ENCODE measurements around the gene DUS1L. TPM values are rescaled to one million over a fixed set of nuclear protein-coding genes. Genes with fewer than 3 reads are reported as not detected.

The DUS1L gene
- total RNA-seq, 1 experiment from 2014 or later: 176 TPM

DNA sequence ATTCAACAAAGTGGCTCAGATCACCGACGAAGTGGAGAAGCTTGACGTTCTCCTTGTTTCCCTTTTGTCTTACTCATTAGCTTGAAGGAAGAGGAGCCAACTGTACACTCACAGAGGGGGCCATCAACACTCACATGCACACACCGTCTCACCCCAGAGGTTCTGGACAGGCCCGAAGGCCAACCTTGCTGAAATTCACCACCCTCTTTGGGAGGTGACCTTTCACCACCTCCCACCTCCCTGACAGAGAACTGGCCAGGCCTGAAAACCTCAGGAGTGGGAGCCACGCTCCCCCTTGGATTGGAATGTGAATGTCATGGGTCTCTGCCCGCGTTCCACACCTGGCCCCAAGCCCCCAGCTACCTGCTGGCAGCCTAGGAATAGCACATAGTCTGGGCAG, 30.1 kb downstream of the DUS1L start:
- H3K27me3 ChIP-seq (ENCODE audit: insufficient read depth, low read length): no peaks in the 10 kb centered on the region
- POLR2A ChIA-PET: interaction anchor here (1.6 kb wide), 1 partner anchor 12 kb away, joined by 4 read pairs; the partner anchor contains the start of genes CENPX and LRRC45
- RAD21 ChIA-PET (ENCODE audit: low non-redundant PET in 1 of 2, low total read pairs in 2 of 2, uncharacterized antibody in 2 of 2, unreplicated experiment in 2 of 2): no interaction called here
- H3K9ac ChIP-seq (ENCODE audit: low read length): peak overlapping the region; percentile 10; the same call in 1 of the 2 replicates
- ATAC-seq (no peak), DNase-seq (ENCODE audit: low read depth, low spot score) (no peak)
- H3K4me1 ChIP-seq (ENCODE audit: control insufficient read depth in 1 of 2, insufficient read depth in 2 of 2, low read length in 2 of 2): peaks cover 18 to 58% of the 10 kb centered on the region in 2 experiments
- no TSS peak for BruUV-seq (replicated peaks)
- H3K4me3 ChIP-seq (replicated peaks in 1 of 2; ENCODE audit: low read depth in 1 of 2, low read length in 2 of 2): no peak overlapping the region
- H3K79me2 ChIP-seq (ENCODE audit: insufficient read depth, low read length): peaks cover 28% of the 10 kb centered on the region; the same call in 1 of the 2 replicates
- no peak for TF ChIP-seq FOSL1 (IDR thresholded peaks at IDR 0.05; ENCODE audit: low read depth)
- no peak for TF ChIP-seq ELF1 (IDR thresholded peaks at IDR 0.05; ENCODE audit: borderline replicate concordance, low read depth)
- no peak for TF ChIP-seq RAD21 (IDR thresholded peaks at IDR 0.05; ENCODE audit: low read depth)
- no peak for TF ChIP-seq ZFX (IDR thresholded peaks at IDR 0.05)
- TF ChIP-seq, protein P1, sequence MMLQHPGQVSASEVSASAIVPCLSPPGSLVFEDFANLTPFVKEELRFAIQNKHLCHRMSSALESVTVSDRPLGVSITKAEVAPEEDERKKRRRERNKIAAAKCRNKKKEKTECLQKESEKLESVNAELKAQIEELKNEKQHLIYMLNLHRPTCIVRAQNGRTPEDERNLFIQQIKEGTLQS (IDR thresholded peaks at IDR 0.05): no peak
- TF ChIP-seq, protein P2, sequence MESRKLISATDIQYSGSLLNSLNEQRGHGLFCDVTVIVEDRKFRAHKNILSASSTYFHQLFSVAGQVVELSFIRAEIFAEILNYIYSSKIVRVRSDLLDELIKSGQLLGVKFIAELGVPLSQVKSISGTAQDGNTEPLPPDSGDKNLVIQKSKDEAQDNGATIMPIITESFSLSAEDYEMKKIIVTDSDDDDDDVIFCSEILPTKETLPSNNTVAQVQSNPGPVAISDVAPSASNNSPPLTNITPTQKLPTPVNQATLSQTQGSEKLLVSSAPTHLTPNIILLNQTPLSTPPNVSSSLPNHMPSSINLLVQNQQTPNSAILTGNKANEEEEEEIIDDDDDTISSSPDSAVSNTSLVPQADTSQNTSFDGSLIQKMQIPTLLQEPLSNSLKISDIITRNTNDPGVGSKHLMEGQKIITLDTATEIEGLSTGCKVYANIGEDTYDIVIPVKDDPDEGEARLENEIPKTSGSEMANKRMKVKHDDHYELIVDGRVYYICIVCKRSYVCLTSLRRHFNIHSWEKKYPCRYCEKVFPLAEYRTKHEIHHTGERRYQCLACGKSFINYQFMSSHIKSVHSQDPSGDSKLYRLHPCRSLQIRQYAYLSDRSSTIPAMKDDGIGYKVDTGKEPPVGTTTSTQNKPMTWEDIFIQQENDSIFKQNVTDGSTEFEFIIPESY (IDR thresholded peaks at IDR 0.05; ENCODE audit: extremely low read depth, insufficient replicate concordance, low read length): no peak
- no peak for TF ChIP-seq SIN3A (IDR thresholded peaks at IDR 0.05; ENCODE audit: low read depth)
- TF ChIP-seq, protein P3, sequence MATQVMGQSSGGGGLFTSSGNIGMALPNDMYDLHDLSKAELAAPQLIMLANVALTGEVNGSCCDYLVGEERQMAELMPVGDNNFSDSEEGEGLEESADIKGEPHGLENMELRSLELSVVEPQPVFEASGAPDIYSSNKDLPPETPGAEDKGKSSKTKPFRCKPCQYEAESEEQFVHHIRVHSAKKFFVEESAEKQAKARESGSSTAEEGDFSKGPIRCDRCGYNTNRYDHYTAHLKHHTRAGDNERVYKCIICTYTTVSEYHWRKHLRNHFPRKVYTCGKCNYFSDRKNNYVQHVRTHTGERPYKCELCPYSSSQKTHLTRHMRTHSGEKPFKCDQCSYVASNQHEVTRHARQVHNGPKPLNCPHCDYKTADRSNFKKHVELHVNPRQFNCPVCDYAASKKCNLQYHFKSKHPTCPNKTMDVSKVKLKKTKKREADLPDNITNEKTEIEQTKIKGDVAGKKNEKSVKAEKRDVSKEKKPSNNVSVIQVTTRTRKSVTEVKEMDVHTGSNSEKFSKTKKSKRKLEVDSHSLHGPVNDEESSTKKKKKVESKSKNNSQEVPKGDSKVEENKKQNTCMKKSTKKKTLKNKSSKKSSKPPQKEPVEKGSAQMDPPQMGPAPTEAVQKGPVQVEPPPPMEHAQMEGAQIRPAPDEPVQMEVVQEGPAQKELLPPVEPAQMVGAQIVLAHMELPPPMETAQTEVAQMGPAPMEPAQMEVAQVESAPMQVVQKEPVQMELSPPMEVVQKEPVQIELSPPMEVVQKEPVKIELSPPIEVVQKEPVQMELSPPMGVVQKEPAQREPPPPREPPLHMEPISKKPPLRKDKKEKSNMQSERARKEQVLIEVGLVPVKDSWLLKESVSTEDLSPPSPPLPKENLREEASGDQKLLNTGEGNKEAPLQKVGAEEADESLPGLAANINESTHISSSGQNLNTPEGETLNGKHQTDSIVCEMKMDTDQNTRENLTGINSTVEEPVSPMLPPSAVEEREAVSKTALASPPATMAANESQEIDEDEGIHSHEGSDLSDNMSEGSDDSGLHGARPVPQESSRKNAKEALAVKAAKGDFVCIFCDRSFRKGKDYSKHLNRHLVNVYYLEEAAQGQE (IDR thresholded peaks at IDR 0.05; ENCODE audit: low read depth): no peak
- no peak for TF ChIP-seq CEBPB (IDR thresholded peaks at IDR 0.05; ENCODE audit: low read depth)
- no peak for TF ChIP-seq SP1 (IDR thresholded peaks at IDR 0.05; ENCODE audit: low read depth)
- TF ChIP-seq SRF (IDR thresholded peaks at IDR 0.05; ENCODE audit: low read depth): no peak
- TF ChIP-seq YY1 (IDR thresholded peaks at IDR 0.05; ENCODE audit: extremely low read depth, insufficient replicate concordance, low read depth, low read length): no peak
- no peak for TF ChIP-seq TCF7L2 (IDR thresholded peaks at IDR 0.05; ENCODE audit: borderline replicate concordance, extremely low read depth, insufficient read depth, insufficient read length)
- no peak for TF ChIP-seq JUND (IDR thresholded peaks at IDR 0.05)
- TF ChIP-seq EGR1 (IDR thresholded peaks at IDR 0.05; ENCODE audit: low read depth): no peak
- no peak for TF ChIP-seq ZNF274 (IDR thresholded peaks at IDR 0.05; ENCODE audit: low read depth, low read length)
- no peak for TF ChIP-seq CBX3 (IDR thresholded peaks at IDR 0.05; ENCODE audit: low read depth)
- TF ChIP-seq POLR2AphosphoS5 (IDR thresholded peaks at IDR 0.05; ENCODE audit: low read depth, low read length): no peak
- intact Hi-C loops (cut with micrococcal nuclease): loop anchor here (10.0 kb wide), 2 partner anchors 259 to 379 kb away; partner anchors contain the start of genes HEXD and OGFOD3
- no peaks in the 10 kb centered on the region for H3K9me3 ChIP-seq (ENCODE audit: control insufficient read depth in 1 of 2, insufficient read depth in 1 of 2, low read depth in 1 of 2, low read length in 2 of 2)
- H2AFZ ChIP-seq (ENCODE audit: low read depth, low read length, poor library complexity, severe bottlenecking): no peak overlapping the region
- no peaks in the 10 kb centered on the region for H3K9me2 ChIP-seq (ENCODE audit: insufficient read depth)
- CTCF ChIA-PET: interaction anchor here (4.8 kb wide), 1 partner anchor 14 kb away, joined by 57 read pairs; the partner anchor contains the start of genes CENPX and LRRC45
- H3K4me2 ChIP-seq (ENCODE audit: low read length): peak overlapping the region; percentile 95
- no peaks in the 10 kb centered on the region for H4K20me1 ChIP-seq (ENCODE audit: insufficient read depth)
- H3K27ac ChIP-seq (ENCODE audit: low read depth, low read length): peak overlapping the region; percentile 91; the same call in 1 of the 2 replicates
- H3K36me3 ChIP-seq (ENCODE audit: control insufficient read depth in 1 of 2, insufficient read depth in 2 of 2, low read length in 2 of 2): peaks cover 0 to 12% of the 10 kb centered on the region in 2 experiments; a peak in 1 of 4 replicates
